ENCODE data around the gene KCNC4. TPM values are rescaled to one million over a fixed set of nuclear protein-coding genes. Genes with fewer than 3 reads are reported as not detected.

The KCNC4 gene
- total and polyA plus RNA-seq, 2 experiments from 2014 or later = 3.4 to 11.8 TPM

GRCh38 chr1:110208916-110209645 lies 1.0 kb upstream of the KCNC4 start:
- no peak for DNase-seq (ENCODE audit: low read depth in 1 of 2, low spot score in 1 of 2)
- Histone ChIP-seq H3K4me3 (peak overlapping the region; percentile 65), H3K4me1 (ENCODE audit: low read depth) (no peaks in the 10 kb centered on the region), H3K36me3 (no peaks in the 10 kb centered on the region), H3K27ac (peak overlapping the region; percentile 63), H3K9me3 (ENCODE audit: low read depth) (no peaks in the 10 kb centered on the region), H3K27me3 (peaks cover 30% of the 10 kb centered on the region)
- no peak for TF ChIP-seq CTCF (IDR thresholded peaks at IDR 0.05; ENCODE audit: low read depth, low read length)

- Histone ChIP-seq H3K27me3 (peaks cover 30% of the 10 kb centered on the region), H3K4me1 (ENCODE audit: low read depth) (no peaks in the 10 kb centered on the region), H3K9me3 (ENCODE audit: low read depth) (no peaks in the 10 kb centered on the region), H3K27ac (no peak overlapping the region), H3K4me3 (peak overlapping the region; percentile 65), H3K36me3 (no peaks in the 10 kb centered on the region)
- no peak for TF ChIP-seq CTCF (IDR thresholded peaks at IDR 0.05; ENCODE audit: low read depth, low read length)
- peak; percentile 41 to 62 for DNase-seq (ENCODE audit: low read depth in 1 of 2, low spot score in 1 of 2)
These were observed 736 bp downstream of the KCNC4 start for GRCh38 chr1:110210604-110211495.

- Histone ChIP-seq H3K36me3 (no peaks in the 10 kb centered on the region), H3K9me3 (ENCODE audit: low read depth) (no peaks in the 10 kb centered on the region), H3K4me3 (peak overlapping the region; percentile 65), H3K4me1 (ENCODE audit: low read depth) (no peaks in the 10 kb centered on the region), H3K27ac (no peak overlapping the region), H3K27me3 (peaks cover 30% of the 10 kb centered on the region)
- DNase-seq (ENCODE audit: low read depth in 1 of 2, low spot score in 1 of 2) = no peak
- TF ChIP-seq CTCF (IDR thresholded peaks at IDR 0.05; ENCODE audit: low read depth, low read length) = no peak
These were observed 1.5 kb downstream of the KCNC4 start for GRCh38 chr1:110211496-110212168.

- Histone ChIP-seq H3K4me3 (peak overlapping the region; percentile 65), H3K27ac (no peak overlapping the region), H3K4me1 (ENCODE audit: low read depth) (no peaks in the 10 kb centered on the region), H3K36me3 (no peaks in the 10 kb centered on the region), H3K9me3 (ENCODE audit: low read depth) (no peaks in the 10 kb centered on the region), H3K27me3 (peaks cover 30% of the 10 kb centered on the region)
- TF ChIP-seq CTCF (IDR thresholded peaks at IDR 0.05; ENCODE audit: low read depth, low read length) = no peak
- peak in 1 of 2 donors; percentile 38 for DNase-seq (ENCODE audit: low read depth in 1 of 2, low spot score in 1 of 2)
These were observed 2.3 kb downstream of the KCNC4 start for GRCh38 chr1:110212169-110213142.

Measured in cardiac muscle cell (in vitro differentiated cells and primary cell).